Measurements from ENCODE around the gene EZH1.
"Not testable (repeated sequence)": the region's sequence is repeated elsewhere in the genome, so short reads cannot be mapped to it uniquely, and the experiment has no call there.

The EZH1 gene

DNA sequence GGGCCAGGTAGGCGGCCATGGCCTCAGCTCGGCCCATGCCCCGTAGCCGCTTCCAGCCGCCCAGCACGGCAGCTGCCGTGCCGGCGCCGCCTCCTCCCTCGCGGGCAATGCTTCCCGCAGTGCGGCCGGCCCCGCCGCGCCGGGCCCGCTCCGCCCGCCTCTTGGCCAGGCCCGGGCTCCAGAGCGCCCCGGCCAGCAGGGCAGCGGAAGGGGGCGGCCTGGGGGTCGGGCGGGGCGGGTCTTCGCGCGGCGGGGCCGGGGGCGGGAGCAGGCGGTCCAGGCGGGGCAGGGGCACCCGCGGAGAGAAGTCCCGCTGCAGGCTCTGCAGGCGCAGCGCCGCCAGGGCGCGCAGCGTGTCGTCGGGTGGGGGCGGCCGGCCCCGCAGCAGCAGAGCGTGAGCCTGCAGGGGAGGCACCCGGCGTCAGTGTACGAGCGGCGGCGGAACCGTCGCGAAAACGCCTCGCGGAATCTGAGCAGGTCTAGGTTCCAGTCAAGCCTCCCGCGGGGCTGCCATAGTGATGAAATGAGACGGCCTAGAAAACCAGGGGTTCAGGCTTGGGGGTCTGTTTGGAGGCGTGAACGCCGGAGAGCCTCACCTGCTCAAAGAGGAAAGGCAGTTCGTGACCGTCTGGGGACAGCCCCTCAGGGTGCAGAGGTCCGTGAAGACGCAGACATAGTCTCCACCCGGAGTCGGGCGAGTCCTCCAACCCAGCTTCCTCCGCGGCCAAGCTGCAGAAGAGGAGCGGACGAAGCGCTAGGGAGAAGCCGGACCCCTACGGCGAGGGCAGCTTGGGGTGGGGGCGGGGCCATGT, 74.7 kb downstream of the EZH1 start:
- TF ChIP-seq GATA1 (IDR thresholded peaks at IDR 0.05; ENCODE audit: low read depth, low read length) (no peak), POLR2A (IDR thresholded peaks at IDR 0.05; ENCODE audit: low read length) (no peak)
- DNase-seq, result peak; percentile 63 to 66

DNA sequence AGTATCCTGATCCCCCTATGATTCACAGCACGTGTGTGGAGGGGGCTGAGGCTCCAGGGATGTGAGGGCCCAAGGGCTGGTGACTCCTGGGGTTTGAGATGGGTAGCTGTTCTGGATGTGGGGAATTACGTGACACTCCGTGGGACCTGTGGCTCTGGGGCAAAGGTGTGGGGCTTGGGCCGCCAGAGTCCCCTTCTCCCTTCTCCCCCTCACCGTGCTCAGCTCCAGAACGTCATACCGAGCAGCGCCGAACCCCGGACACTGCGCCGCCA, 75.2 kb downstream of the EZH1 start:
- no peak for DNase-seq

DNA sequence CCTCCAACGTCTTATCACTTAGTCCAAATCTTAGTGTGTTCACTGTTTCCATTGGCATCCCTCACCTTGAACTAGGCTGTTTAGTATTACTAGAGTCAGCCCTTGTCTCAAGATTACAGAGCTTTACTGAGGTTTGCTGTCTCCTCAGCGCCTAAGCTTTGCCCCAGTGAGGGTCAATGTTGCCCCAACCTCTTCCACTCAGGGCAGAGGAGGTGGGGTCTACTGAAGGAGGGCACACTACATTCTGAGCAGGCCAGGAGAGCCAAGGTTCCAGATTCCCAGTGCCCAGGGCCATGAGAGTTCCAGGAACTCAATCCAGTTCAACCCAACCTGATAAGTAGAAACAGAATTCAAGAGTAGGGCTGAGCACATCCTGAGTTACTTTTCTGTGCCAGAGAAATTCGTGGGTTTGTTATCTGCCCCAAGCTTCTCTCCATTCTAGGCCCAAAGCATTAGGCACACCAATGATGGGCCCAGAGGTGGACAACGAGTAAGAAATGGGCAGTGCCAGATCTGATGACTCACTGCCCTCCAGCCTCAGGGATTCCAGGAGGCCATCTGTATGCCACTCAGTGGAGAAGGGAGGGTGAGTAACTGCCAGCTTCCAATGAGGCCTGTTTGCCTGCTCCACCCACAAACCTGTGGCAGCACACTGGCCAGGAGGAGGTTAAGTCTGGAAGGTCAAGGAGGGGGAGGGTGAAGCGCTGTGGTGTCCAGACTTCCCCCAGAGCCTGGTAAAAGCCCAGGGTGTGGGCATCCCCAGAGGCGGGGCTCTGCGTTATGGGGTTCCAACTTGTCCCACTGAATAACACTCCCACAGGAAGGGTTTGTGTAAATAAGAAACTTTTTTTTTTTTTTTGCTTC, 77.5 kb downstream of the EZH1 start:
- TF ChIP-seq GATA1 (IDR thresholded peaks at IDR 0.05; ENCODE audit: low read depth, low read length) (no peak), POLR2A (IDR thresholded peaks at IDR 0.05; ENCODE audit: low read length) (peak; percentile 55)
- no peak for DNase-seq

More for the DNA sequence above, 75.2 kb downstream of the EZH1 start:
- TF ChIP-seq POLR2A (IDR thresholded peaks at IDR 0.05; ENCODE audit: low read length), result peak; percentile 7
- no peak for TF ChIP-seq GATA1 (IDR thresholded peaks at IDR 0.05; ENCODE audit: low read depth, low read length)

DNA sequence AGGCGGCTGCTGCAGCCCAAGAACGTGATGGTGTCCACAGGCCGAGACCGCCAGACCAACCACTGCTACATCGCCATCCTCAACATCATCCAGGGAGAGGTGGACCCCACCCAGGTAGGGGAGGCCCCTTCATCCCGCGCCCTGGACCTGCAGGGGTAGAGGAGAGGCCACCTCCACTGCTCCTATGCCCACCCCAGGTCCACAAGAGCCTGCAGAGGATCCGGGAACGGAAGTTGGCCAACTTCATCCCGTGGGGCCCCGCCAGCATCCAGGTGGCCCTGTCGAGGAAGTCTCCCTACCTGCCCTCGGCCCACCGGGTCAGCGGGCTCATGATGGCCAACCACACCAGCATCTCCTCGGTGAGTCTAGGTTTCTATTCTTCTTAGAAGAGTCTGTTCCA, 78.7 kb downstream of the EZH1 start:
- DNase-seq, result not testable (repeated sequence)

DNA sequence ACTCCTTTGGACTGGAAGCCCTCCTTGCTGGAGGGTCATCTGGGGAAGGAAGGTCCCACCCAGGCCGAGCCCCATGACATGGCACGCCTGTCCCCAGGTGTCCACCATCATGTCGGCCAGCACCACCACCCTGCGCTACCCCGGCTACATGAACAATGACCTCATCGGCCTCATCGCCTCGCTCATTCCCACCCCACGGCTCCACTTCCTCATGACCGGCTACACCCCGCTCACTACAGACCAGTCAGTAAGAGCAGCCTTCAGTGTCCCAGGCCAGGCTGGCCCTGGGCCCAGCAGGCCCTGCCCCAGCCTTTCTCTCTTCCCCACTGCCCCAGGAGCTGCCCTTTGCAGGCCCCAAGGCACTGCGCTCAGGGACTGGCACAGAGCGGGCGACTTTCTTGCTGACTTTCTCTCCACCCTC, 79.2 kb downstream of the EZH1 start:
- no peak for TF ChIP-seq POLR2A (IDR thresholded peaks at IDR 0.05; ENCODE audit: low read length)
- TF ChIP-seq GATA1 (IDR thresholded peaks at IDR 0.05; ENCODE audit: low read depth, low read length), result no peak
- no peak for DNase-seq

DNA sequence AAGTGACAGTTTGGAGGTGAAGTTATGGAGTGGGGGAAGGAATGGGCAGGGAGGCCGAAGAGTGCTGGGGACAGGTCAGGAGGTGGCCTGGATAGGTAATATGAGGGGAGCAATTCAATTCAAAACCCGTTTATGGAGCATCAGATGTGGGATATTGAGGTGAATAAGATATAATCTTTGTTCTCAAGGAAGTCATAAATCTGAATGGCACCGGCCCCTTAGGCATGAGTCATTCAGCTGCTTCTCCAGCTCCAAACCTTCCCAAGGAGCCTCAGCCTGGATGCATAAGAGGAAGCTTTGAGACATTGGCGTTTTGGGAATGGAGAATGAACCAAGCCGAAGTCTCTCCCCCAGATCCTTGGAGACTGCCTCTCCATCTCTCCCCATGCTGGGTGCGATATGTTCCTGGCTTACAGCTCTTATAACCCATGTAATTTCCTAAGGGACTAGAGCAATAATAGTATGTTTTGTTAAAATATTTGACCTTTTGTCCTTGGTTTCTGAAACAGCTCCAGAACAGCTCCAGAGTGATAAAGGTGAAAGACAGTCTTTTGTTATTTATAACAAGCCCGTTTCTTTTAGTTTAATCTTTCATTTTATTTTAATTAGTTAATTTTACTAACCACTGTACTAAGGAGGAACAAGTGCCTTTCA, 84.0 kb downstream of the EZH1 start:
- no peak for TF ChIP-seq GATA1 (IDR thresholded peaks at IDR 0.05; ENCODE audit: low read depth, low read length)
- TF ChIP-seq POLR2A (IDR thresholded peaks at IDR 0.05; ENCODE audit: low read length), result no peak
- DNase-seq, result no peak

DNA sequence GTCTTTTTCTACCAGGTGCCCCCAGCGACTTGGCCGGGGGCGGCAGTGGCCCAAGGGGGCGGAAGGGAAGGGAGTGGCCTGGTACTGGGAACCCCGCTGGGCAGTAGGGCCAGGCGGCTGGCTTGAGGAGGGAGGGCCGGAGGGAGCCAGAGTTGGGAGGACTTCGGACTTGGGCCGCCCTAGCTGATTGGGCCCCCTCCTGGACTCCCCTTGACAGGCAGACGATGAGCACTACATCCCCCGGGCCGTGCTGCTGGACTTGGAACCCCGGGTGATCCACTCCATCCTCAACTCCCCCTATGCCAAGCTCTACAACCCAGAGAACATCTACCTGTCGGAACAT, 84.9 kb downstream of the EZH1 start:
- not testable (repeated sequence) for DNase-seq

DNA sequence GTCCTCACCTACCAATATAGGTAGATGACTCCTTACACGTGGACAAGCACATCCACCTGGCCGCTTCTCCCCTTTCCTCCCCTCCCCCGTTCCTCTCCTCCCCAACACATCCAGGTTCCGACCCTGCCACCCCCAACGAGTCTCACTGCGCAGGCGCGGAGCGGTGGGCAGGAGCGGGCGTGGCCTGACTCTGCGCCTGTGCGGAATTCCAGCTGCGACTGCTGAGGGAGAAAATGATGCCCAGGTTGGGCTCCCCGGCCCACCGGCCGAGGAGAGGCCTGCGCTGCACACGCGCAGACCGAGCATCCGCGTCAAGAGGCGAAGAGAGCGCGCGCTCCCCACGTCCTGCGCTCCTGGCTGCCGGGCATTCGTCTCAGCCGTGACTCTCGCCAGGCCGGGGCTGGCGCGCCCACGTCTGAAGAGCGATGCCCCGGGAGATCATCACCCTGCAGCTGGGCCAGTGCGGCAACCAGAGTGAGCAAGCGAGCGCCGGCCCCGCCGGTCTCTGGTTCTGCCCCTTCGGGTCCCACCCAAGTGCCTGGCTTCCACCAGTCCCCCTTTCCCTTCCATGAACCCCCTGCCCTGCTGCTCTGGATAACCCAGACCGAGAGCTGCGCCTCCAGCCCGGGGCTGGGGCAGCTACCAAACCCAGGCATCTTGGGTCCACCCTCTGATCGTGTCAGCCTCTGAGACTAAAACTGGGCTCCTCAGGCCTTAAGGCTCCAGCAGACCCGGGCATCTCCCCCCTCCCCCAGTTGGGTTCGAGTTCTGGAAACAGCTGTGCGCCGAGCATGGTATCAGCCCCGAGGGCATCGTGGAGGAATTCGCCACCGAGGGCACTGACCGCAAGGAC, 85.5 kb downstream of the EZH1 start, which contains the start of gene TUBG2:
TSS of gene TUBG2 (plus strand) at position 206 of the 853 bp plus-strand sequence. CDS start at position 426, 220 bp downstream.
- DNase-seq, result peak; percentile 74 to 83
- TF ChIP-seq POLR2A (IDR thresholded peaks at IDR 0.05; ENCODE audit: low read length) (peak; percentile 97), GATA1 (IDR thresholded peaks at IDR 0.05; ENCODE audit: low read depth, low read length) (no peak)

DNA sequence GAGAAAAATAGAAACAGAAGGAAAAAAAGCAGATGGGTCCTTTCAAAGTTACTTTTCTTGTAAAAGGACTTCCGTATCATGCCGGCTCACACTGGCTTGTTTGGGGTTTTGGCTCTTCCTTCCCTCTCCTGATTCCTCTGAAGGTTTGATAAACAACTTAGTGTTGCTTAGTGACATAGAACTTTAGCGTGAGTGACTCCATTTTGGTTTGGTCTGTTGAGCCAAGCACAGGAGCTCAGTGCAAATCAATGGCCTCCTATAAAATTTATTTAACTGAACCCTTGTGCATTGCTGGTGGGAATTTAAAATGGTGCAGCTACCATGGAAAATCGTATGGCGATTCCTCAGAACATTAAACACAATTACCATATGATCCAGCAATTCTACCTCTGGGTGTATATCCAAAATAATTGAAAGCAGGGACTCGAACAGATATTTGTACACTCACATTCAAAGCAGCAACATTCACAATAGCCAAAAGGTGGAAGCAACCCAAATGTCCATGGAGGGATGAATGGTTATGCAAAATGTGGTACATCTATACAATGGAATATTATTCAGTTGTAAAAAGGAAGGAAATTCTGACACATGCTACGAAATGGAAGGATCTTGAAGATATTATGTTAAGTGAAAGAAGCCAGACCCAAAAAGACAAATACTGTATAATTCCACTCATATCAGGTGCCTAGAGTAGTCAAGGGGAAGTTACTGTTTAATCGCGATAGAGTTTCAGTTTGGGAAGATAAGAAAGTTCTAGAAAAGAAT, 86.8 kb downstream of the EZH1 start:
- TF ChIP-seq GATA1 (IDR thresholded peaks at IDR 0.05; ENCODE audit: low read depth, low read length) (no peak), POLR2A (IDR thresholded peaks at IDR 0.05; ENCODE audit: low read length) (no peak)
- DNase-seq, result no peak

DNA sequence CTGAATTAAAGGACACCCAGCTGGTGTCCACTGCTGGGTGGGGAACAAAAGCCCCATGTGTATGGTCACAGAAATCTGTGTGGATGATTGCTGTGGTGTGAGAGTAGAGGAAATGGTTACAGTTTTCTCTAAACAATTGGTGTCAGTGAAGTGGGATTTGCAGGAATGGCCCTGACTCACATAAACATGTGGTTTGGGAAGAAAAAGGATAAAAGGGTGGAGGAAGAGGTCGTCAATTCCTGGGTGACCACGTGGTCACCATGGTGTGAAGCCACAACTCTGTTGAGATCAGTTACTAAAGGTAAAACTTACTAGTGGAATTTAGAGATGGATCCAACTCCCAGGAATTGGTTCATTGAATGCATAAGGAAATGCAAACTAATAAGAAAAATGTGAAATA, 89.3 kb downstream of the EZH1 start:
- no peak for DNase-seq

DNA sequence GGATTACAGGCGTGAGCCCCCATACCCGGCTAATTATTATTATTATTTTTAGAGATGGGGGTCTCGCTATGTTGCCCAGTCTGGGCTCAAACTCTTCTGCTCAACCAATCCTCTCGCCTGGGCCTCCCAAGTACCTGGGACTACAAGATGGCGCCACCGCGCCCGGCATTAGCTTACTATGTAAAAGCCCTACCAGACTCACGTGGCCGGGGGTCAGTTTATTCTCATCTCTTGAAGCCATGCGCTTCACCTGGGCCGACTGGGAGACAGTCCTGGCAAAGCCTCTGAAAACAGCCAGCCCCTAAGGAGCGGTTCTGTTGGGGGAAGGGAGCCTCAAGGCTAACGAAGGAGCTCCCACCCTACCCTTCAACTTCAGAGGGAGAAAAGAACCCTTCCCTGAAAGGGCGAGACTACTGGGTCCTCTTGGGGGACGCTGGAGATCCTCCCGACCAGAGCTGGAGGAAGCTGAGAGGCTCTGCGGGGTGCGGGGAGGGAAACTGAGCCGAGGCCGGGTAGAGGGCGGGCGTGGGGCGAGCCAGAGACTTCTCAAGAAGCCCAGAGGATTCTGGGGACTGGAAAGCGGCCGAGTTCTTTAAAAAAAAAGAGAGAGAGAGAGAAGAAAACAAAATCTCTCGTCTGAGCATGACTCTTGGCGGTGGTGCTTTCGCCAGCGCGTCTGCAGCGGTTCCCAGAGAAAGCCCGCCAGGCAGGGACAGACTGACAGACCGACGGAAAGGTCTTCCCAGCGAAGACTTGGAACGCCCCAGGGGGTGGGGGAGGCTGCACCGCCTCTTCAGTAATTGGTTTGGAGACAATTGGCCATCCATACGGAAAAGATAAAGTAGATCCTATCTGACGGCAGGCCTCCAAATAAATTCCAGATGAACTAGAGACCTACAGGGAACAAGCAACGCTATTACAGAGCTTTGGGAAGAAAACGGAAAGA, 91.4 kb downstream of the EZH1 start:
- TF ChIP-seq GATA1 (IDR thresholded peaks at IDR 0.05; ENCODE audit: low read depth, low read length), result no peak
- TF ChIP-seq POLR2A (IDR thresholded peaks at IDR 0.05; ENCODE audit: low read length), result no peak
- DNase-seq, result peak; percentile 45 to 52

More for the DNA sequence above, 89.3 kb downstream of the EZH1 start:
- no peak for TF ChIP-seq GATA1 (IDR thresholded peaks at IDR 0.05; ENCODE audit: low read depth, low read length)
- TF ChIP-seq POLR2A (IDR thresholded peaks at IDR 0.05; ENCODE audit: low read length), result no peak

DNA sequence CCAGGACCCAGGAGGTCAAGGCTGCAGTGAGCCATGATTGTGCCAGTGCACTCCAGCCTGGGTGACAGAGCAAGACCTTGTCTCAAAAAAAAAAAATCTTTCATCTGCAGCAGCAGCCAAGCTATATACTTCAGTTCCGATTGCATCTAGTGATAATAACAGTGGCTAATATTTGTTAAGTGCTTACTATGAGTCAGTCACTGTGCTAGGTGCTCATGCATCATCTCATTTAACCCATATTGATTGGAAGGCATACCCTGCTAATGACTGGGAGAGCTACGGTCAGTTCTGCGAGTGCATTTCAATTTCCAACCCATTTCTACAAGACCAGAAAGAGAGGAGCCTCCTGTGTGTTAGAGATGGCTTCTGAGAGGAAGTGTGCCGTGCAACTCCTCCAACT, 93.4 kb downstream of the EZH1 start:
- TF ChIP-seq POLR2A (IDR thresholded peaks at IDR 0.05; ENCODE audit: low read length) (no peak), GATA1 (IDR thresholded peaks at IDR 0.05; ENCODE audit: low read depth, low read length) (no peak)
- DNase-seq, result no peak

Measured in erythroblast (primary cell).